ENCODE measurements around the gene OGG1. TPM values are rescaled to one million over a fixed set of nuclear protein-coding genes. Genes with fewer than 3 reads are reported as not detected.
A peak's percentile ranks its signal among the peaks of the same experiment; 100 is the strongest.

Gene OGG1
- total RNA-seq: 10 to 100 TPM; 10.8 to 12.2 TPM

DNA sequence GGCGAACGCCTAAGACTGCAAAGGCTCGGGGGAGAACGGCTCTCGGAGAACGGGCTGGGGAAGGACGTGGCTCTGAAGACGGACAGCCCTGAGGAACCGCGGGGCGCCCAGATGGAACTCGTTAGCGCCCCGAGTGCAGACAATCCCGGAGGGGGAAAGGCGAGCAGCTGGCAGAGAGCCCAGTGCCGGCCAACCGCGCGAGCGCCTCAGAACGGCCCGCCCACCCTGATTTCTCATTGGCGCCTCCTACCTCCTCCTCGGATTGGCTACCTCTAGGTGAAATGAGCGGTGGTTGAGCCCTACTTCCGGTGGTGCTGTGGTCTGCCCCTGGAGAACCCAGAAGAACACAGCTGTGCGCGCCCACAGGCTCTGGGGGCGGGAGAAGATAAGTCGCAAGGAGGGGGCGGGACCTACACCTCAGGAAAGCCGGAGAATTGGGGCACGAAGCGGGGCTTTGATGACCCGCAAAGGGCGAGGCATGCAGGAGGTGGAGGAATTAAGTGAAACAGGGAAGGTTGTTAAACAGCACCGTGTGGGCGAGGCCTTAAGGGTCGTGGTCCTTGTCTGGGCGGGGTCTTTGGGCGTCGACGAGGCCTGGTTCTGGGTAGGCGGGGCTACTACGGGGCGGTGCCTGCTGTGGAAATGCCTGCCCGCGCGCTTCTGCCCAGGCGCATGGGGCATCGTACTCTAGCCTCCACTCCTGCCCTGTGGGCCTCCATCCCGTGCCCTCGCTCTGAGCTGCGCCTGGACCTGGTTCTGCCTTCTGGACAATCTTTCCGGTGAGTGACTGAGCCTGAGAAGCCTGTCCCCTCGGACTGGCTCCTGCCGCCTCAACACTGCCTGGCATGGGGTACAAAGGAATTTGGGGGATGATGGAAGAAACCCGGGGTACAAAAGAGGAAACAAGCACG lies at the start of gene OGG1:
Gene OGG1, plus strand, starts transcription at position 308 of the 911 bp plus-strand sequence. Its CDS starts 335 bp downstream, at position 643.
- peak; percentile 98 for DNase-seq (ENCODE audit: low spot score)
- peaks cover 0 to 35% of the 10 kb centered on the region in 2 donors for H3K4me1 ChIP-seq
- H3K36me3 ChIP-seq: peaks cover 45% of the 10 kb centered on the region
- H3K9me3 ChIP-seq: no peaks in the 10 kb centered on the region
- H3K27me3 ChIP-seq: no peaks in the 10 kb centered on the region
- peak within 1 kb of the TSS; percentile 89 to 90 for H3K27ac ChIP-seq
- peak in 1 of 2 donors; percentile 35 for TF ChIP-seq CTCF (IDR thresholded peaks at IDR 0.05)
- H3K4me3 ChIP-seq: peak within 1 kb of the TSS; percentile 55 to 67

- peaks cover 0 to 3% of the 10 kb centered on the region in 2 donors for H3K27me3 ChIP-seq
- DNase-seq (ENCODE audit: low spot score): no peak
- H3K4me3 ChIP-seq: no peak overlapping the region
- TF ChIP-seq CTCF (IDR thresholded peaks at IDR 0.05): no peak
- no peaks in the 10 kb centered on the region for H3K9me3 ChIP-seq
- H3K36me3 ChIP-seq: peaks cover 52% of the 10 kb centered on the region
- peaks cover 0 to 30% of the 10 kb centered on the region in 2 donors for H3K4me1 ChIP-seq
- H3K27ac ChIP-seq: no peak overlapping the region
These were observed 49.2 kb upstream of the OGG1 start for GRCh38 chr3:9700536-9700935.

- no peak overlapping the region for H3K4me3 ChIP-seq
- H3K4me1 ChIP-seq: peaks cover 0 to 30% of the 10 kb centered on the region in 2 donors
- peaks cover 0 to 3% of the 10 kb centered on the region in 2 donors for H3K27me3 ChIP-seq
- H3K27ac ChIP-seq: no peak overlapping the region
- H3K9me3 ChIP-seq: no peaks in the 10 kb centered on the region
- no peak for DNase-seq (ENCODE audit: low spot score)
- H3K36me3 ChIP-seq: peaks cover 47% of the 10 kb centered on the region
- no peak for TF ChIP-seq CTCF (IDR thresholded peaks at IDR 0.05)
These were observed 48.7 kb upstream of the OGG1 start for GRCh38 chr3:9701006-9701405.

DNA sequence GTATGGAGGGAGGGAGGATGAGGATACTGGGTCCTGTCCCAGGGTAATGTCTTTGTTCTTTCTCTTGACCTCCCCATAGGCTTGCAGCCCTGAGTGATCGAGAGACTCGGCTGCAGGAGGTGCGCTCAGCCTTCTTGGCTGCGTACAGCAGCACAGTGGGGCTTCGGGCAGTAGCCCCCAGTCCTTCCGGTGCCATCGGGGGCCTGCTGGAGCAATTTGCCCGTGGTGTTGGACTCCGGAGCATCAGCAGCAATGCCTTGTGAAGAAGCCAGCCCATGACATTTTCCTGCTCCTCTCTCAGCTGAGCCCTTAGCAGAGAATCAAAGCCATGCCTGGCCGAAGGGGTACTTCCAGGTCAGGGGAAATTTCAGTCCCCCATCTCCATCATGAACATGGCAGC lies 48.0 kb upstream of the OGG1 start:
- Histone ChIP-seq H3K27me3 (peaks cover 0 to 3% of the 10 kb centered on the region in 2 donors), H3K9me3 (no peaks in the 10 kb centered on the region), H3K4me1 (peaks cover 0 to 25% of the 10 kb centered on the region in 2 donors), H3K36me3 (peaks cover 41% of the 10 kb centered on the region), H3K27ac (no peak overlapping the region), H3K4me3 (no peak overlapping the region)
- DNase-seq (ENCODE audit: low spot score): no peak
- TF ChIP-seq CTCF (IDR thresholded peaks at IDR 0.05): no peak

DNA sequence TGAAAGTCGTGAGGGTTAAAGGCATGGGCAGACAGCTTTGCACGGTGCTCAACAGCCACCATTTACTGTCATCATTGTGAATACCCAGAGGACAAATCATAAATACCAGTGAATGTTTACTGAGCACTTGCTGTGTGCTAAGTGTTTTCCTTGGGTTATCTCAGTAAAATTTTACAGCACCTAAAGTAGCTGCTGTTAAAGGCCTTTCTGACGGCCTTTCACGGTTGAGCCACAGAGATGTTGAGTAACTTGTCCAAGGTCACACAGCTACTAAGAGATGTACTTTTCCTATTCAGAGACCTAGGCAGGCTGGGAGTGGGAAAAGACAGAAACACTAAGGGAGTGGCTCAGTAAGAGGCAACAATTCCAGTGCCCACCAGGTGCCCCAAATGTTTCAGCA lies 46.5 kb upstream of the OGG1 start:
- no peak for DNase-seq (ENCODE audit: low spot score)
- peaks cover 33% of the 10 kb centered on the region for H3K36me3 ChIP-seq
- no peaks in the 10 kb centered on the region for H3K9me3 ChIP-seq
- H3K27me3 ChIP-seq: peaks cover 0 to 3% of the 10 kb centered on the region in 2 donors
- peaks cover 0 to 20% of the 10 kb centered on the region in 2 donors for H3K4me1 ChIP-seq
- H3K4me3 ChIP-seq: no peak overlapping the region
- H3K27ac ChIP-seq: no peak overlapping the region
- no peak for TF ChIP-seq CTCF (IDR thresholded peaks at IDR 0.05)
